IMR-90 (cell line): ENCODE results near the gene PRELID1. TPM values are rescaled to one million over a fixed set of nuclear protein-coding genes. Genes with fewer than 3 reads are reported as not detected.

Experiments
- ATAC-seq: fragments of 200-7000 bp; cut with Tn5 transposase; 2 replicates; pipeline ENCODE4 v1.9.1; 2020; ENCODE audit warnings: low read depth, mild to moderate bottlenecking, moderate library complexity
- BruUV-seq: library from RNA; stranded (reverse); fragments of 400-500 nt; replicated peaks from 2 replicates; lab custom pipeline; 2021; lab: Mats Ljungman, UMichigan
- CTCF ChIA-PET: fragments of 300-600 bp; formaldehyde crosslinking; extraction: SDS; loops from one replicate; lab custom pipeline; 2021; ENCODE audit warnings: antibody characterized with exemption; lab: Yijun Ruan, JAX
- POLR2A ChIA-PET: fragments of 300-600 bp; sonication (Branson Sonifier 250); formaldehyde crosslinking; loops from one replicate; lab custom pipeline; 2022; ENCODE audit warnings: antibody characterized with exemption; ENCODE audit not compliant: unreplicated experiment; lab: Charles Lee
- DNase-seq: peaks from one replicate; pipeline ENCODE4 v3.0.0; 2013
- H2AFZ ChIP-seq: replicated peaks from 2 replicates; pipeline ENCODE3; 2013; ENCODE audit warnings: low read length, mild to moderate bottlenecking; ENCODE audit not compliant: poor library complexity
- H2AK5ac ChIP-seq: 2 replicates; pipeline ENCODE4 v1.6.1; 2013; ENCODE audit warnings: low read depth, low read length, inconsistent platforms
- H2AK9ac ChIP-seq: replicated peaks from 2 replicates; pipeline ENCODE3; 2013; ENCODE audit warnings: mild to moderate bottlenecking, low read depth, low read length, moderate library complexity; ENCODE audit not compliant: poor library complexity
- H2BK120ac ChIP-seq: 2 replicates; pipeline ENCODE4 v1.6.1; 2013; ENCODE audit warnings: low read depth, low read length, inconsistent platforms
- H2BK15ac ChIP-seq: 3 replicates; pipeline ENCODE4 v1.6.1; 2013; ENCODE audit warnings: low read depth, low read length, inconsistent platforms
- H2BK20ac ChIP-seq: 2 replicates; pipeline ENCODE4 v1.6.1; 2013; ENCODE audit warnings: low read depth, mild to moderate bottlenecking, inconsistent platforms, low read length, moderate library complexity
- H2BK5ac ChIP-seq: 2 replicates; pipeline ENCODE4 v1.6.1; 2013; ENCODE audit warnings: mild to moderate bottlenecking, low read depth, low read length, inconsistent platforms; ENCODE audit not compliant: poor library complexity, severe bottlenecking
- H3K14ac ChIP-seq: replicated peaks from 2 replicates; pipeline ENCODE4 v1.6.1; 2013; ENCODE audit warnings: low read depth, low read length, inconsistent platforms
- H3K18ac ChIP-seq: 2 replicates; pipeline ENCODE4 v1.6.1; 2013; ENCODE audit warnings: low read depth, low read length, control low read depth
- H3K23ac ChIP-seq: 2 replicates; pipeline ENCODE4 v1.6.1; 2013; ENCODE audit warnings: low read depth, low read length, inconsistent platforms
- H3K27ac ChIP-seq: 2 replicates; pipeline ENCODE4 v1.5.1; 2013; ENCODE audit warnings: mild to moderate bottlenecking, control low read depth, low read length; ENCODE audit not compliant: insufficient read depth
- H3K27me3 ChIP-seq: 2 replicates; pipeline ENCODE4 v1.6.1; 2013; ENCODE audit warnings: low read length; ENCODE audit not compliant: control insufficient read depth, insufficient read depth
- H3K36me3 ChIP-seq: 2 replicates; pipeline ENCODE4 v1.6.1; 2013; ENCODE audit warnings: low read length, mixed read lengths; ENCODE audit not compliant: control insufficient read depth, insufficient read depth
- H3K4ac ChIP-seq: 2 replicates; pipeline ENCODE4 v1.6.1; 2013; ENCODE audit warnings: low read depth, low read length, inconsistent platforms
- H3K4me1 ChIP-seq: 2 replicates; pipeline ENCODE4 v1.6.1; 2013; ENCODE audit warnings: low read length, mixed read lengths; ENCODE audit not compliant: control insufficient read depth, insufficient read depth
- H3K4me2 ChIP-seq: 2 replicates; pipeline ENCODE4 v1.6.1; 2013; ENCODE audit warnings: low read depth, mild to moderate bottlenecking, control low read depth, low read length, moderate library complexity
- H3K4me3 ChIP-seq: 2 replicates; pipeline ENCODE4 v1.5.1; 2013; ENCODE audit warnings: low read depth, mild to moderate bottlenecking, control low read depth, low read length, moderate library complexity; ENCODE audit not compliant: insufficient read depth
- H3K56ac ChIP-seq: 2 replicates; pipeline ENCODE4 v1.6.1; 2013; ENCODE audit warnings: low read length, inconsistent platforms; ENCODE audit not compliant: insufficient read depth; ENCODE audit errors: extremely low read depth
- H3K79me1 ChIP-seq, 2 experiments: 2 replicates each; pipeline ENCODE4 v1.6.1; 2013; ENCODE audit warnings: low read length in 2 of 2, inconsistent platforms in 1 of 2, low read depth in 1 of 2
- H3K9ac ChIP-seq: 2 replicates; pipeline ENCODE4 v1.6.1; 2013; ENCODE audit warnings: low read depth, low read length, control low read depth
- H3K9me1 ChIP-seq: 2 replicates; pipeline ENCODE4 v1.6.1; 2013; ENCODE audit warnings: low read length, inconsistent platforms; ENCODE audit not compliant: insufficient read depth
- H3K9me3 ChIP-seq: 2 replicates; pipeline ENCODE4 v1.6.1; 2013; ENCODE audit warnings: low read length; ENCODE audit not compliant: control insufficient read depth, insufficient read depth
- H4K20me1 ChIP-seq: 2 replicates; pipeline ENCODE4 v1.6.1; 2013; ENCODE audit warnings: low read length, inconsistent platforms; ENCODE audit not compliant: insufficient read depth
- H4K5ac ChIP-seq: 2 replicates; pipeline ENCODE4 v1.6.1; 2013; ENCODE audit warnings: mild to moderate bottlenecking, low read depth, low read length, control low read depth
- H4K8ac ChIP-seq, 2 experiments: 2 replicates each; pipeline ENCODE4 v1.6.1; 2013; ENCODE audit warnings: low read depth in 2 of 2, low read length in 2 of 2, control low read depth in 1 of 2, inconsistent platforms in 1 of 2
- H4K91ac ChIP-seq: 2 replicates; pipeline ENCODE4 v1.6.1; 2013; ENCODE audit warnings: low read depth, low read length, inconsistent platforms; ENCODE audit not compliant: insufficient read depth
- BHLHE40 ChIP-seq: fragments of 150-350 bp; IDR thresholded peaks from 2 replicates; pipeline ENCODE4 v1.6.1; 2016; ENCODE audit warnings: mild to moderate bottlenecking, low read depth, low read length
- CEBPB ChIP-seq: IDR thresholded peaks from 2 replicates; pipeline ENCODE4 v1.6.1; 2012; ENCODE audit warnings: low read depth, low read length, improper control_type of control experiment
- CHD1 ChIP-seq: IDR thresholded peaks from 2 replicates; pipeline ENCODE4 v1.6.1; 2012; ENCODE audit warnings: low read depth, low read length, improper control_type of control experiment
- FOS ChIP-seq: fragments of 150-350 bp; IDR thresholded peaks from 2 replicates; pipeline ENCODE4 v1.6.1; 2016; ENCODE audit warnings: low read depth, low read length
- MAFK ChIP-seq: IDR thresholded peaks from 2 replicates; pipeline ENCODE4 v1.6.1; 2012; ENCODE audit warnings: low read depth, low read length, improper control_type of control experiment
- MAZ ChIP-seq: IDR thresholded peaks from 2 replicates; pipeline ENCODE4 v1.6.1; 2012; ENCODE audit warnings: low read depth, mild to moderate bottlenecking, low read length, improper control_type of control experiment, moderate library complexity, borderline replicate concordance
- MXI1 ChIP-seq: IDR thresholded peaks from 2 replicates; pipeline ENCODE4 v1.6.1; 2012; ENCODE audit warnings: low read depth, mild to moderate bottlenecking, low read length, moderate library complexity, borderline replicate concordance
- NFE2L2 ChIP-seq: fragments of 150-350 bp; IDR thresholded peaks from 2 replicates; pipeline ENCODE4 v1.6.1; 2016; ENCODE audit warnings: low read depth, mild to moderate bottlenecking, low read length
- POLR2A ChIP-seq: IDR thresholded peaks from 2 replicates; pipeline ENCODE4 v1.6.1; 2012; ENCODE audit warnings: mild to moderate bottlenecking, low read depth, low read length
- RAD21 ChIP-seq: IDR thresholded peaks from 2 replicates; pipeline ENCODE4 v1.6.1; 2012; ENCODE audit warnings: low read length, improper control_type of control experiment
- RCOR1 ChIP-seq: IDR thresholded peaks from 2 replicates; pipeline ENCODE4 v1.6.1; 2012; ENCODE audit warnings: mild to moderate bottlenecking, low read length, improper control_type of control experiment; ENCODE audit not compliant: insufficient replicate concordance
- RFX5 ChIP-seq: IDR thresholded peaks from 2 replicates; pipeline ENCODE4 v1.8.0; 2012; ENCODE audit warnings: low read depth, mild to moderate bottlenecking, low read length, moderate library complexity
- SMC3 ChIP-seq: fragments of 150-350 bp; IDR thresholded peaks from 2 replicates; pipeline ENCODE4 v1.6.1; 2016; ENCODE audit warnings: low read depth, mild to moderate bottlenecking, antibody characterized with exemption, low read length, moderate library complexity
- WGBS, 2 experiments: methylation state at CpG; one replicate each; pipeline versions ENCODE4 v1.1.5 to v1.1.7; 2013; ENCODE audit warnings: missing lambda C conversion rate in 2 of 2; ENCODE audit not compliant: insufficient read length in 1 of 2; ENCODE audit errors: extremely low coverage in 2 of 2; 5-methylcytosine and 5-hydroxymethylcytosine counted together
- dilution Hi-C: fragments of 300-500 bp; cut with HindIII; formaldehyde crosslinking; loops from one replicate; pipeline ENCODE4 v1.14.3; 2018; ENCODE audit warnings: low sequenced_read_pairs; ENCODE audit not compliant: unreplicated experiment
- in situ Hi-C: fragments of 300-500 bp; cut with MboI; formaldehyde crosslinking; loops from 3 replicates; pipeline ENCODE4 v1.14.3; 2019; ENCODE audit warnings: low sequenced_read_pairs, inconsistent platforms, mixed read lengths
- intact Hi-C: fragments of 100-400 bp; cut with micrococcal nuclease; formaldehyde crosslinking; loops from 2 replicates; pipeline ENCODE4 v1.10.0; 2022
- polyA plus RNA-seq, 3 experiments: library from polyadenylated mRNA; depleted of rRNA; stranded (reverse); fragments of >200 nt; gene quantifications; 2 replicates each; pipeline ENCODE4 v1.2.3, GENCODE V29; 2012; ENCODE audit warnings: low replicate concordance in 1 of 3
- total RNA-seq: library from RNA; depleted of rRNA; stranded (reverse); fragments of >200 nt; gene quantifications from 2 replicates; pipeline ENCODE4 v1.2.3, GENCODE V29; 2012
- TF ChIP-seq, protein P1 (sequence below): fragments of 150-350 bp; IDR thresholded peaks from 2 replicates; pipeline ENCODE4 v1.6.1; 2017; ENCODE audit warnings: mild to moderate bottlenecking, antibody characterized with exemption, low read length, low read depth
- TF ChIP-seq, protein P2 (sequence below): fragments of 150-350 bp; IDR thresholded peaks from 2 replicates; pipeline ENCODE4 v1.6.1; 2016; ENCODE audit warnings: low read depth, mild to moderate bottlenecking, low read length, moderate library complexity, borderline replicate concordance
- TF ChIP-seq, protein P3 (sequence below): conservative IDR thresholded peaks from 2 replicates; pipeline ENCODE4 v1.5.1; 2012; ENCODE audit warnings: mild to moderate bottlenecking, low read depth, low read length, improper control_type of control experiment

Gene PRELID1
- total and polyA plus RNA-seq, 2 of the 4 experiments (the other 2 are of a cell fraction), result 116 to 239 TPM

DNA sequence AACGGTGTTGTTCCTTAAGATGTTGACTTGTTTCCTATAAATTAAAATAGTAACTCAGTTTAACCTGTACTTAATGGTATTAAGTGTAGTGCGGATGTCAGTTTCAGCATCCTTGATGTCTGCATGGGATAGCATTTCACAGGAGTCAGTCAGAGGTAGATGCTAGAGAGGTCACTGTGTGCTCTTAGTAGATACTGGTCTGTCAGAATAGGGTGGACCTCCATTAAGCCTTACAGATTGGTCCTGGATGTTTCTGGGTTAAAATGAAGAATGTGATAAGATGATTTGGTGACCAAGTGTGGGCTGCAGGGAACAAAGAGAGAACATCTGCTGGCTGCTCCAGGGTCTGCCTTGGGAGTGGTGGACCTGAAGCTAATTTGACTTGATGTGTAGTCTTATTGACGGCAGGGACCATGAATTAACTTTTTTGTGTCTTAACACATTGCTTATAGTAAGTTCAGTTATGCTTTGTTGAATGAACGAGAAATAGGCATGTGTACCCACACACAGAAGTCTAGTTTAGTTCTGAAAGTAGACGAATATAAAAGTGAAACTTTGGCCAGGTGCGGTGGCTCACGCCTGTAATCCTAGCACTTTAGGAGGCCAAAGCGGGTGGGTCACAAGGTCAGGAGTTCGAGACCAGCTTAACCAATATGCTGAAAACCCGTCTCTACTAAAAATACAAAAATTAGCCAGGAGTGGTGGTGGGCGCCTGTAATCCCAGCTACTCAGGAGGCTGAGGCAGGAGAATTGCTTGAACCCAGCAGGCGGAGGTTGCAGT, 12.6 kb upstream of the PRELID1 start:
- peaks cover 53% of the 10 kb centered on the region for H3K36me3 ChIP-seq

More for the DNA sequence above, 12.6 kb upstream of the PRELID1 start:
- Histone ChIP-seq H4K8ac (no peak overlapping the region), H3K9me1 (no peaks in the 10 kb centered on the region), H3K79me1 (peaks cover 5 to 12% of the 10 kb centered on the region in 2 experiments; a peak in 2 of 4 replicates), H3K4me3 (no peak overlapping the region), H4K20me1 (no peaks in the 10 kb centered on the region), H3K9me3 (no peaks in the 10 kb centered on the region), H2AK5ac (no peak overlapping the region), H3K9ac (no peak overlapping the region), H2BK15ac (no peak overlapping the region), H3K27ac (no peak overlapping the region), H2BK20ac (no peak overlapping the region), H3K23ac (no peak overlapping the region), H2AK9ac (no peak overlapping the region), H2BK5ac (no peak overlapping the region), H2BK120ac (no peak overlapping the region), H3K14ac (no peak overlapping the region), H3K4me2 (no peak overlapping the region), H3K4me1 (no peaks in the 10 kb centered on the region), H4K91ac (no peak overlapping the region), H3K56ac (no peak overlapping the region), H4K5ac (no peak overlapping the region), H2AFZ (no peak overlapping the region), H3K4ac (no peak overlapping the region), H3K27me3 (no peaks in the 10 kb centered on the region), H3K18ac (no peak overlapping the region)
- intact Hi-C loops (no loop called here), in situ Hi-C loops (no loop called here), dilution Hi-C loops (no loop called here)
- ChIA-PET POLR2A (no interaction called here), CTCF (no interaction called here)
- no peak for DNase-seq
- no peak for ATAC-seq
- TF ChIP-seq RCOR1, result no peak
- no peak for TF ChIP-seq SMC3
- TF ChIP-seq MAZ, result no peak
- no peak for TF ChIP-seq RAD21
- no peak for TF ChIP-seq POLR2A
- TF ChIP-seq, protein P1, sequence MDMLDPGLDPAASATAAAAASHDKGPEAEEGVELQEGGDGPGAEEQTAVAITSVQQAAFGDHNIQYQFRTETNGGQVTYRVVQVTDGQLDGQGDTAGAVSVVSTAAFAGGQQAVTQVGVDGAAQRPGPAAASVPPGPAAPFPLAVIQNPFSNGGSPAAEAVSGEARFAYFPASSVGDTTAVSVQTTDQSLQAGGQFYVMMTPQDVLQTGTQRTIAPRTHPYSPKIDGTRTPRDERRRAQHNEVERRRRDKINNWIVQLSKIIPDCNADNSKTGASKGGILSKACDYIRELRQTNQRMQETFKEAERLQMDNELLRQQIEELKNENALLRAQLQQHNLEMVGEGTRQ, result no peak
- no peak for TF ChIP-seq BHLHE40
- TF ChIP-seq MAFK, result no peak
- no peak for TF ChIP-seq RFX5
- TF ChIP-seq, protein P2, sequence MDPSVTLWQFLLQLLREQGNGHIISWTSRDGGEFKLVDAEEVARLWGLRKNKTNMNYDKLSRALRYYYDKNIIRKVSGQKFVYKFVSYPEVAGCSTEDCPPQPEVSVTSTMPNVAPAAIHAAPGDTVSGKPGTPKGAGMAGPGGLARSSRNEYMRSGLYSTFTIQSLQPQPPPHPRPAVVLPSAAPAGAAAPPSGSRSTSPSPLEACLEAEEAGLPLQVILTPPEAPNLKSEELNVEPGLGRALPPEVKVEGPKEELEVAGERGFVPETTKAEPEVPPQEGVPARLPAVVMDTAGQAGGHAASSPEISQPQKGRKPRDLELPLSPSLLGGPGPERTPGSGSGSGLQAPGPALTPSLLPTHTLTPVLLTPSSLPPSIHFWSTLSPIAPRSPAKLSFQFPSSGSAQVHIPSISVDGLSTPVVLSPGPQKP, result no peak
- TF ChIP-seq, protein P3, sequence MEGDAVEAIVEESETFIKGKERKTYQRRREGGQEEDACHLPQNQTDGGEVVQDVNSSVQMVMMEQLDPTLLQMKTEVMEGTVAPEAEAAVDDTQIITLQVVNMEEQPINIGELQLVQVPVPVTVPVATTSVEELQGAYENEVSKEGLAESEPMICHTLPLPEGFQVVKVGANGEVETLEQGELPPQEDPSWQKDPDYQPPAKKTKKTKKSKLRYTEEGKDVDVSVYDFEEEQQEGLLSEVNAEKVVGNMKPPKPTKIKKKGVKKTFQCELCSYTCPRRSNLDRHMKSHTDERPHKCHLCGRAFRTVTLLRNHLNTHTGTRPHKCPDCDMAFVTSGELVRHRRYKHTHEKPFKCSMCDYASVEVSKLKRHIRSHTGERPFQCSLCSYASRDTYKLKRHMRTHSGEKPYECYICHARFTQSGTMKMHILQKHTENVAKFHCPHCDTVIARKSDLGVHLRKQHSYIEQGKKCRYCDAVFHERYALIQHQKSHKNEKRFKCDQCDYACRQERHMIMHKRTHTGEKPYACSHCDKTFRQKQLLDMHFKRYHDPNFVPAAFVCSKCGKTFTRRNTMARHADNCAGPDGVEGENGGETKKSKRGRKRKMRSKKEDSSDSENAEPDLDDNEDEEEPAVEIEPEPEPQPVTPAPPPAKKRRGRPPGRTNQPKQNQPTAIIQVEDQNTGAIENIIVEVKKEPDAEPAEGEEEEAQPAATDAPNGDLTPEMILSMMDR, result no peak
- no peak for TF ChIP-seq MXI1
- TF ChIP-seq CHD1, result no peak
- TF ChIP-seq FOS, result no peak
- TF ChIP-seq CEBPB, result no peak
- TF ChIP-seq NFE2L2, result no peak
- no TSS peak for BruUV-seq
- 100% methylated on average over 1 of the region's 12 CpGs; no CpG with 5 or more reads in 1 of the 2 experiments for WGBS, 2 experiments
